Measurements from ENCODE around the gene ACACB.

ACACB gene

DNA sequence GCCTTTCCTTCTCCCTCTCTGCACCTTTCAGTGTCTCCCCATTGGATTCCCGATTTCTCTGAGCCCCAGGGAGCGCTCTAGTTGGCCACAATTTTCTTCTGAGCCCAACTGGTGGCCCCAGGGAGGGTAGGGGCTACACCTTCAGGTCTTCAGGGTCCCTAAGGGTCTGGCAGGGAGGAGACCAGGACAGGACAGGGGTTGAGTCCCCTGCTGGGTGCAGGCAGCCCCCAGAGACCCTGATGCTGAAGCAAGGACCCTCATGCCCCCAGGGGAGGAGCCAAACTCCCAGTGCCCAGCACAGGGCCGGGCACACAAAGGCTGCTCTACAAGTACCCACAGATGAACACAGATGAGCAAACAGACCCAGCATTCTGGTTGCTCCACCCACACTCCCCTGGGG, 180.0 kb downstream of the ACACB start:
- no peak for DNase-seq
- in situ Hi-C loops (cut with HindIII; ENCODE audit: low pct_ligation_motif_present, low pct_unique_long_range_greater_than_20kb, low sequenced_read_pairs) = no loop called here

GRCh38 chr12:109299849-109300248, 183.5 kb downstream of the ACACB start:
- DNase-seq = no peak
- in situ Hi-C loops (cut with HindIII; ENCODE audit: low pct_ligation_motif_present, low pct_unique_long_range_greater_than_20kb, low sequenced_read_pairs) = no loop called here

DNA sequence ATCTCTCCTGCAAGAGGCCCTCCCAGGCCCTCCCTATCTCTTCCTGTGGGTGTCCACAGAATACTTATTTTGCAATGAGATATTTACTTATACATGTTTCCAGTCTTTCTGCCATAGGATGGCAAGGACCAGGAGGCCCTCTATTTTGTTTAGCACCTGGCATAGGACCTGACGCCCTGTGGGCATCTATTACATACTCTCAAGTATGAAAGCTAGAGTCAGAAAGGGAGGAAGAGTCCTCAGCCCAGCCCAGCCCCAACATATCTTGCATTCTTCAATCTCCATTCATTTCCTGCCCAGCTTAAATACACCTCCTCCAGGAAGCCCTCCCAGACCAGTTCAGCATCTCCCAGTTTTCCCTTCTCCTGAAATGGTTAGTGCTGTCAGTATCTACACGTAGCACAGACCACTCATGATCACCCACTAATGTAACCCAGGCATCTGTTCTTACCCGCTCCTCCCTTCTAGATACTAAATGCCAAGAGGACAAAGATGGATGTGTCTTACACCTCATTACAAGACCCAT, 185.3 kb downstream of the ACACB start:
- in situ Hi-C loops (cut with HindIII; ENCODE audit: low pct_ligation_motif_present, low pct_unique_long_range_greater_than_20kb, low sequenced_read_pairs) = no loop called here

DNA sequence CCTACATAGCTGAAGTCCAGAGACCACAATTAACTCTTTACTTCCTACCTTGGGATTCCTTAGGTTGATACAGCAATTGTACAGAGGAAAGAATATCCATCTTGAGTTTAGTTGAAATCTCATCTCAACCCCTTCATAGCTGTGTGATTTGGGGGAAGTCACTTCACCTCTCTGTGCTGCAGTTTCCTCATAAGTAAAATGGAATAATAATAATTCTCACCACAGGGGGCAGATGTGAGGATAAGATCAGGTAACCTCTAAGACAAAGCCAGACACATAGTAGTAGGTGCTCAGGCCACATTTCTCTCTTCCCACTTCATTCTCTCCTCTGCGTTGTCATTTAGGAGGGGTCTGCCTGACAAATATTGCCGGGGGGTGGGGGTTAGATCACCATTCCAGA, 186.0 kb downstream of the ACACB start:
- peak; percentile 37 for DNase-seq
- in situ Hi-C loops (cut with HindIII; ENCODE audit: low pct_ligation_motif_present, low pct_unique_long_range_greater_than_20kb, low sequenced_read_pairs) = no loop called here

More for the DNA sequence above, 185.3 kb downstream of the ACACB start:
- DNase-seq = no peak

DNA sequence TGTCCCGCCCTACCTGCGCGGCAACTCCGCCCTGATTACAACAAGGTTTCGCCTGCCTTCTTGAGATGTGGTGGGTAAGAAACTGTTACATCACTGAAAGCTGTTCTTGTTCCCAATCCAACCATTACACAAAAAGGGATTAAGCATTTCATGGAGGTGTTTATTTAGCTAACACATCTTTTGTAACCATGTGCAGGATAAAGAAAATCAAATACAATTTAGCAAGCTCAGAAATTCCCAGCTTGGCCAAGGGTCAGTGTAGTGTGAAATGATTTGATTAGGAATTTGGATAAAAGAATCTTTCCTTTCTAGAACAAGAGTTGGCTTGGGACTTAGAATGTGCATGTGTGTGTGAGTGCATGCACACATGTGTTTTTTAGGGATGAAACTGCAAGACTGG, 186.4 kb downstream of the ACACB start:
- in situ Hi-C loops (cut with HindIII; ENCODE audit: low pct_ligation_motif_present, low pct_unique_long_range_greater_than_20kb, low sequenced_read_pairs) = no loop called here
- DNase-seq = no peak

- no peak for DNase-seq
- in situ Hi-C loops (cut with HindIII; ENCODE audit: low pct_ligation_motif_present, low pct_unique_long_range_greater_than_20kb, low sequenced_read_pairs) = no loop called here
Measured at GRCh38 chr12:109304485-109304884, 188.1 kb downstream of the ACACB start.

DNA sequence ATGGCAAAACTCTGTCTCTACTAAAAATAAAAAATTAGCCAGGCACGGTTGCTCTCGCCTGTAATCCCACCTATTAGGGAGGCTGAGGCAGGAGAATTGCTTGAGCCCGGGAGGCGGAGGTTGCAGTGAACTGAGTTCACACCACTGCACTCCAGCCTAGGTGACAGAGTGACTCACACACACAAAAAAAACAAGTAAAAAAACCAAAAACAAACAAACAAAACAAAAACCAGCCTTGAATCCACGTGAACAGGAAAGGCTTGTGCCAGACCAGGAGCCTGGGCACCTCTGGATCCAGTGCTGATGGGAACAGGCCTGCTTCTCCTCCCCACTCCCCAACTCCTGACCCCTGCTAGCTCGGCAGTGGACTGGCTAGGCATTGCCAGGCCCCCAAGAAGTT, 189.2 kb downstream of the ACACB start:
- in situ Hi-C loops (cut with HindIII; ENCODE audit: low pct_ligation_motif_present, low pct_unique_long_range_greater_than_20kb, low sequenced_read_pairs) = no loop called here
- DNase-seq = no peak

DNA sequence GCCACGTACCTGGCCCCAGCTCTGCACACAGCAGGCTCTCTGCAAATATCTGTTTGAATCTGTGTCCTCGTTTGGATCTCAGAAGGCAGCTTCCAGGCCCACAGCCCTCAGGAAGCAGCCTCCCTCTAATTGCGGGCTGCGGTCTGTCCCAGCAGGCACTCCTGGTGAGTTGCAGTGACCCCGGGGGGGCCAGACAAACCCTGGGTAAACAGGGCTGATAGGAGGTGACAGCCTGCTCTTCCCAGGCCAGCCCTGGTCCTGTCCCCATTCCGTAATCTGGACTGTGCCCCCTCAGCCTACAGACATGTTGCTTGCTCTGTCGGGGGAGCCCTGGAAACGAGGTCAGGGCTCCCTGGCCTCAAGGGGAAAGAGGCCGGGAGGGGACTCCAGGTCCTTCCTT, 190.7 kb downstream of the ACACB start:
- DNase-seq = no peak
- in situ Hi-C loops (cut with HindIII; ENCODE audit: low pct_ligation_motif_present, low pct_unique_long_range_greater_than_20kb, low sequenced_read_pairs) = no loop called here

GRCh38 chr12:109308534-109309380, 192.4 kb downstream of the ACACB start, which contains the start of gene FOXN4:
TSS of gene FOXN4 (minus strand) at chr12:109309284. CDS start at chr12:109308321, 963 bp downstream.
- in situ Hi-C loops (cut with HindIII; ENCODE audit: low pct_ligation_motif_present, low pct_unique_long_range_greater_than_20kb, low sequenced_read_pairs) = no loop called here
- DNase-seq = no peak

DNA sequence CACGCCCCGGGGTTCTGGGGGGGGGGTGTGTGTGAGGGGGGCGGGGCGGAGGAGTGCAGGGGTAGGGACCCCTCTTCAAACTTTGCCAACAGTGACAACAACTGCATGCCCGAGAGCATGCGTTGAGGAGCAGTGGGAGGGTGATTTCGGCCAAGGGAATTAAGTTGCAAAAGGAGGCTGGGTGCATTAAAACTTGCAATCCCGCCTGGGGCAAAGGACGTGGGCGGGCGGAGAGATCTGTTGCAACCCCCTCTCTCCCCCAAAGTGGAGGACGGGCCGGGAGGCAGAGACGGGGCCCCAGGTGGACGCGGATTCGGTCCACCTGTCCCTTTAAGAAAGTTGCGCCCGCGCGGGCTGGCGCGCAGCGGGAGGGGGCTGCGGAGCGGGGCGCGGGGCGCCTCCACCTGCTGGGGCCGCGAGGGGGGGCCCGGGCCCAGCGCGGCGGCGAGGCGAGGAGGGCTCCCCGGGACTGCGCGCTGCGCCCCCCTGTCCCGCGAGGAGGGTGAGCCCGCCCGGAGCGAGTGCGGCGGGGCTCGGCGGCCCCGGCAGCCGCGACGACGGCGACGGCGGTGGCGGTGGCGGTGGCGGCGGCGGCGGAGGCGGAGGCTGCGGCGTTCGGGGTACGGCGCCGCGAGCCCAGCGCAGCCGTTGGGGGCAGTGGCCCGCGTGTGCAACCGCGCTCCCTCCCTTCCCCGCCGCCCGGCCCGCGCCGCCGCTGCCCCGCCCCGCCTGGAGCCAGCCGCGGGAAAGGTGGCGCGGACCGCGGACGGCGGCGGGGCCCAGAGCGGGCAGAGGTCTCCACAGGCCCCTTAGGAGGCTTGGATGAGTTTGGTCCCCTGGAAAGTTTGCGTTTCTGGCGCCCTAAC, 193.2 kb downstream of the ACACB start:
- in situ Hi-C loops (cut with HindIII; ENCODE audit: low pct_ligation_motif_present, low pct_unique_long_range_greater_than_20kb, low sequenced_read_pairs) = no loop called here
- no peak for DNase-seq

- no peak for DNase-seq
- in situ Hi-C loops (cut with HindIII; ENCODE audit: low pct_ligation_motif_present, low pct_unique_long_range_greater_than_20kb, low sequenced_read_pairs) = no loop called here
Measured at GRCh38 chr12:109310247-109311125, 194.1 kb downstream of the ACACB start.
